ENCODE data around the gene EML3. TPM values are rescaled to one million over a fixed set of nuclear protein-coding genes. Genes with fewer than 3 reads are reported as not detected.

EML3 gene
- total and polyA plus RNA-seq, 2 of the 13 experiments (the other 11 are each of a cell fraction or from before 2014, with no cell fraction given), result 10.6 to 12.3 TPM

GRCh38 chr11:62614275-62614674, 1.7 kb upstream of the EML3 start (continued):
- no peak for TF ChIP-seq KIAA2018 (CRISPR knock-in tag; IDR thresholded peaks at IDR 0.05; ENCODE audit: borderline replicate concordance)
- peak; percentile 60 for TF ChIP-seq FOSL2 (CRISPR knock-in tag; IDR thresholded peaks at IDR 0.05)
- TF ChIP-seq ZNF563 (CRISPR knock-in tag; IDR thresholded peaks at IDR 0.05), result 0 out of 2 replicates have a peak, but pooled peaks have one; percentile 34
- no peak for TF ChIP-seq TFE3 (CRISPR knock-in tag; IDR thresholded peaks at IDR 0.05)
- TF ChIP-seq RBM39 (IDR thresholded peaks at IDR 0.05; ENCODE audit: low read depth, low read length, poor library complexity, severe bottlenecking), result no peak
- peak; percentile 90 for TF ChIP-seq ZNF263 (CRISPR knock-in tag; IDR thresholded peaks at IDR 0.05)
- no peak for TF ChIP-seq KDM1A (CRISPR knock-in tag; IDR thresholded peaks at IDR 0.05)
- no peak for TF ChIP-seq HNRNPL (IDR thresholded peaks at IDR 0.05; ENCODE audit: low read depth, low read length)
- peak; percentile 54; the same call in 1 of the 2 replicates for TF ChIP-seq NFE2 (CRISPR knock-in tag; IDR thresholded peaks at IDR 0.05)
- no peak for TF ChIP-seq ZNF350 (CRISPR knock-in tag; IDR thresholded peaks at IDR 0.05; ENCODE audit: borderline replicate concordance, low read depth)
- TF ChIP-seq MXI1 (IDR thresholded peaks at IDR 0.05; ENCODE audit: borderline replicate concordance, low read depth, low read length), result peak; percentile 50; the same call in 1 of the 3 replicates
- no peak for TF ChIP-seq ZNF234 (CRISPR knock-in tag; conservative IDR thresholded peaks at IDR 0.05)
- TF ChIP-seq AKAP8 (CRISPR knock-in tag; IDR thresholded peaks at IDR 0.05), result no peak
- TF ChIP-seq SALL1 (CRISPR knock-in tag; IDR thresholded peaks at IDR 0.05), result no peak
- no peak for TF ChIP-seq RFXANK (CRISPR knock-in tag; IDR thresholded peaks at IDR 0.05)
- TF ChIP-seq ZNF282 (IDR thresholded peaks at IDR 0.05; ENCODE audit: partially characterized antibody), result no peak
- TF ChIP-seq ZNF569 (CRISPR knock-in tag; IDR thresholded peaks at IDR 0.05; ENCODE audit: borderline replicate concordance), result no peak
- TF ChIP-seq NR2F6 (IDR thresholded peaks at IDR 0.05), result no peak
- no peak for TF ChIP-seq NR2F6 (CRISPR knock-in tag; IDR thresholded peaks at IDR 0.05)
- TF ChIP-seq TEAD3 (CRISPR knock-in tag; optimal IDR thresholded peaks at IDR 0.05; ENCODE audit: borderline replicate concordance), result peak; percentile 12
- TF ChIP-seq RNF219 (CRISPR knock-in tag; IDR thresholded peaks at IDR 0.05), result no peak
- TF ChIP-seq ZBTB42 (CRISPR knock-in tag; IDR thresholded peaks at IDR 0.05), result no peak

Measured in HepG2 (cell line).